ENCODE results near the gene EPM2AIP1.

- TF ChIP-seq CTCF (IDR thresholded peaks at IDR 0.05 in 8 of 11, conservative IDR thresholded peaks at IDR 0.05 in 3 of 11) (no peak), POLR2A (IDR thresholded peaks at IDR 0.05) (no peak)
Measured at GRCh38 chr3:37037352-37037751, 44.4 kb upstream of the EPM2AIP1 start.

Measured in spleen (tissue), 7 donors.